K562 (cell line): ENCODE measurements around the gene KYAT1. TPM values are rescaled to one million over a fixed set of nuclear protein-coding genes. Genes with fewer than 3 reads are reported as not detected.

Experiments
- ATAC-seq: fragments of 200-7000 bp; cut with Tn5 transposase; 3 replicates; pipeline ENCODE4 v1.9.1; 2020; ENCODE audit warnings: moderate library complexity
- BruUV-seq: library from RNA; stranded (reverse); fragments of 400-500 nt; replicated peaks from 2 replicates; lab custom pipeline; 2021; lab: Mats Ljungman, UMichigan
- CTCF ChIA-PET: fragments of 300-600 bp; formaldehyde crosslinking; extraction: SDS; loops from one replicate; lab custom pipeline; 2021; ENCODE audit warnings: low intra/inter-chr PET ratio; lab: Yijun Ruan, JAX
- POLR2A ChIA-PET: fragments of 300-600, 350-650 bp; sonication (Branson Sonifier 250); formaldehyde crosslinking; extraction: SDS; loops from one replicate; lab custom pipeline; 2021; ENCODE audit warnings: antibody characterized with exemption, inconsistent platforms; lab: Yijun Ruan, JAX
- DNase-seq, 4 experiments: peaks; one replicate each; pipeline versions ENCODE4 v3.0.0 to v3.0.0-alpha.2; 2011 to 2018; ENCODE audit warnings: low spot score in 3 of 4, mixed read lengths in 3 of 4; ENCODE audit errors: extremely low read depth in 1 of 4
- FAIRE-seq: peaks from 2 replicates; lab custom pipeline; 2011; peaks lifted over from hg19 to GRCh38; lab: Jason Lieb, UNC
- H2AFZ ChIP-seq: 2 replicates; pipeline ENCODE4 v1.6.0; 2011; ENCODE audit warnings: low read depth, low read length, control low read depth, inconsistent platforms
- H3K27ac ChIP-seq: fragments of 200-600 bp; 3 replicates; pipeline ENCODE4 v1.8.0; 2011; ENCODE audit warnings: low read depth, mild to moderate bottlenecking, control low read depth, inconsistent platforms, low read length, moderate library complexity, mixed read lengths; ENCODE audit errors: extremely low read depth
- H3K27me3 ChIP-seq, 2 experiments: fragments of 300-600 bp in 1 of 2; 2 replicates in 1 of 2; 3 replicates in 1 of 2; pipeline versions ENCODE4 v1.6.0 to v1.8.0; 2011; ENCODE audit warnings: inconsistent platforms in 2 of 2, low read length in 2 of 2, mild to moderate bottlenecking in 1 of 2, mixed read lengths in 1 of 2, moderate library complexity in 1 of 2; ENCODE audit not compliant: control insufficient read depth in 2 of 2, insufficient read depth in 2 of 2
- H3K36me3 ChIP-seq: fragments of 300-600 bp; 3 replicates; pipeline ENCODE4 v1.8.0; 2011; ENCODE audit warnings: mild to moderate bottlenecking, low read length, inconsistent platforms; ENCODE audit not compliant: control insufficient read depth, insufficient read depth
- H3K4me1 ChIP-seq, 2 experiments: fragments of 200-600 bp in 1 of 2; replicated peaks in 1 of 2; 2 replicates in 1 of 2; 3 replicates in 1 of 2; pipeline versions ENCODE4 v1.5.1 to v1.8.0; 2011; ENCODE audit warnings: inconsistent platforms in 2 of 2, low read length in 2 of 2, mild to moderate bottlenecking in 1 of 2, mixed read lengths in 1 of 2, moderate library complexity in 1 of 2; ENCODE audit not compliant: control insufficient read depth in 2 of 2, insufficient read depth in 2 of 2
- H3K4me2 ChIP-seq: 2 replicates; pipeline ENCODE4 v1.6.1; 2011; ENCODE audit warnings: low read length, control low read depth, inconsistent platforms, mixed read lengths; ENCODE audit not compliant: insufficient read depth
- H3K4me3 ChIP-seq: fragments of 200-600 bp; sonication (generic), shearing (Covaris generic); 2 replicates; pipeline ENCODE4 v1.5.1; 2016; ENCODE audit warnings: control low read depth, inconsistent platforms
- H3K79me2 ChIP-seq: fragments of 200-600 bp; 3 replicates; pipeline ENCODE4 v1.8.0; 2011; ENCODE audit warnings: low read length, inconsistent platforms; ENCODE audit not compliant: control insufficient read depth, insufficient read depth
- H3K9ac ChIP-seq, 2 experiments: 2 replicates each; pipeline versions ENCODE4 v1.6.0 to v1.6.1; 2011; ENCODE audit warnings: low read depth in 2 of 2, low read length in 2 of 2, control low read depth in 1 of 2, inconsistent platforms in 1 of 2, mild to moderate bottlenecking in 1 of 2, mixed read lengths in 1 of 2; ENCODE audit not compliant: insufficient read depth in 1 of 2
- H3K9me1 ChIP-seq: one replicate; pipeline ENCODE4 v1.6.0; 2011; ENCODE audit warnings: inconsistent platforms, mild to moderate bottlenecking, low read length, moderate library complexity; ENCODE audit not compliant: control insufficient read depth, insufficient read depth
- H3K9me3 ChIP-seq: replicated peaks from 2 replicates; pipeline ENCODE4 v1.5.1; 2011; ENCODE audit warnings: low read depth, low read length, inconsistent platforms; ENCODE audit not compliant: control insufficient read depth, insufficient read depth
- H4K20me1 ChIP-seq: replicated peaks from 2 replicates; pipeline ENCODE4 v1.6.1; 2011; ENCODE audit warnings: low read length, inconsistent platforms, mixed read lengths; ENCODE audit not compliant: control insufficient read depth, insufficient read depth
- AFF1 ChIP-seq, 2 experiments: fragments of 450-650 bp; IDR thresholded peaks; 2 replicates each; pipeline ENCODE4 v1.6.1; 2018; ENCODE audit warnings: mild to moderate bottlenecking in 2 of 2, low read depth in 1 of 2; ENCODE audit not compliant: partially characterized antibody in 2 of 2
- ARID2 ChIP-seq: fragments of 450-650 bp; IDR thresholded peaks from 2 replicates; pipeline ENCODE4 v1.6.1; 2017; ENCODE audit warnings: antibody characterized with exemption, mild to moderate bottlenecking
- NFATC3 ChIP-seq: fragments of 450-650 bp; IDR thresholded peaks from 2 replicates; pipeline ENCODE4 v1.6.1; 2017; ENCODE audit warnings: mild to moderate bottlenecking
- PURB ChIP-seq: sonication (generic); formaldehyde crosslinking; IDR thresholded peaks from 2 replicates; pipeline ENCODE4 v1.9.0; 2021; ENCODE audit warnings: low read depth, mild to moderate bottlenecking, missing genetic modification reagents
- SOX6 ChIP-seq: fragments of 450-650 bp; IDR thresholded peaks from 2 replicates; pipeline ENCODE4 v1.6.1; 2014; ENCODE audit warnings: mild to moderate bottlenecking
- SP2 ChIP-seq: IDR thresholded peaks from 2 replicates; pipeline ENCODE4 v1.6.1; 2011; ENCODE audit warnings: mild to moderate bottlenecking, low read depth, low read length, moderate library complexity; ENCODE audit not compliant: poor library complexity, severe bottlenecking; ENCODE audit errors: extremely low read depth
- THAP12 ChIP-seq: fragments of 250-450 bp; sonication (Bioruptor Pico); IDR thresholded peaks from 2 replicates; pipeline ENCODE4 v1.9.0; 2021; ENCODE audit warnings: mild to moderate bottlenecking, inconsistent platforms
- ZNF436 ChIP-seq: fragments of 250-450, 450-650 bp; sonication (Bioruptor Pico); formaldehyde crosslinking; IDR thresholded peaks from 2 replicates; pipeline ENCODE4 v1.7.0; 2020; ENCODE audit warnings: mild to moderate bottlenecking
- WGBS: fragments of 100-300 bp; shearing (Covaris generic); methylation state at CpG from one replicate; pipeline ENCODE4 v1.1.6; 2016; ENCODE audit warnings: low coverage, mixed read lengths; ENCODE audit not compliant: insufficient coverage; ENCODE audit errors: missing lambda C conversion rate; 5-methylcytosine and 5-hydroxymethylcytosine counted together
- in situ Hi-C: fragments of 300-500 bp; cut with MboI; formaldehyde crosslinking; loops from 4 replicates; pipeline ENCODE4 v1.15.0; 2018; ENCODE audit warnings: inconsistent platforms, mixed read lengths
- intact Hi-C: fragments of 100-400 bp; cut with micrococcal nuclease; formaldehyde crosslinking; loops from 2 replicates; pipeline ENCODE4 v1.14.2; 2022
- polyA plus RNA-seq, 8 experiments: library from polyadenylated mRNA; depleted of rRNA in 4 of 8; stranded (reverse) in 5 of 8; unstranded in 3 of 8; fragments of >200 nt; fragmentation: Nextera tagmentation in 2 of 8; fragmentation: Illumina TruSeq in 1 of 8; extraction: Ambion mirVana in 2 of 8; extraction: Trizol in 1 of 8; gene quantifications; 2 replicates each; pipeline versions ENCODE4 v1.2.1 to v1.2.3, GENCODE V29; 2011 to 2014; ENCODE audit warnings: inconsistent platforms in 1 of 8, missing spikeins in 1 of 8
- total RNA-seq, 7 experiments: library from RNA; depleted of rRNA in 6 of 7; stranded (reverse); fragments of >200 nt in 6 of 7; fragmentation: Illumina TruSeq in 2 of 7; extraction: Trizol in 2 of 7; gene quantifications; 2 replicates each; pipeline versions ENCODE4 v1.2.1 to v1.2.3, GENCODE V29; 2011 to 2021; ENCODE audit warnings: low replicate concordance in 1 of 7
- TF ChIP-seq, protein P1 (sequence below), 2 experiments: fragments of 450-650 bp in 1 of 2; sonication (generic) in 1 of 2; formaldehyde crosslinking in 1 of 2; IDR thresholded peaks in 1 of 2; conservative IDR thresholded peaks in 1 of 2; 2 replicates each; pipeline versions ENCODE4 v1.6.1 to v1.8.1; 2016 to 2023; ENCODE audit warnings: mild to moderate bottlenecking in 2 of 2, moderate library complexity in 2 of 2, inconsistent platforms in 1 of 2, missing genetic modification reagents in 1 of 2
- TF ChIP-seq, protein P2 (sequence below): fragments of 450-650 bp; formaldehyde crosslinking; IDR thresholded peaks from 2 replicates; pipeline ENCODE4 v1.4.0; 2022; ENCODE audit warnings: missing genetic modification characterization

The KYAT1 gene
- total and polyA plus RNA-seq, 9 of the 15 experiments (the other 6 are each of a cell fraction or from before 2014, with no cell fraction given) = 6.4 to 16.8 (median 11.1) TPM

GRCh38 chr9:128906741-128907140 lies 25.0 kb upstream of the KYAT1 start:
- ChIA-PET POLR2A (interaction anchor here (1.0 kb wide), 1 partner anchor 13 kb away, joined by 3 read pairs; no protein-coding TSS in a partner anchor), CTCF (no interaction called here)
- no peaks in the 10 kb centered on the region for H3K27me3 ChIP-seq
- H3K4me1 ChIP-seq = peaks cover 4 to 37% of the 10 kb centered on the region in 2 experiments; a peak in 4 of 5 replicates
- no peaks in the 10 kb centered on the region for H3K9me3 ChIP-seq
- H4K20me1 ChIP-seq = no peaks in the 10 kb centered on the region; the same call in none of the 2 replicates
- H3K27ac ChIP-seq = no peak overlapping the region
- FAIRE-seq = no peak
- H3K4me3 ChIP-seq = no peak overlapping the region
- no peak overlapping the region for H3K4me2 ChIP-seq
- DNase-seq = peak in 1 of 4 experiments; percentile 23
- peak overlapping the region in 1 of 2 experiments; percentile 36; a peak in 1 of 4 replicates for H3K9ac ChIP-seq
- H2AFZ ChIP-seq = no peak overlapping the region
- in situ Hi-C loops = no loop called here
- H3K9me1 ChIP-seq = no peaks in the 10 kb centered on the region
- BruUV-seq = no TSS peak
- intact Hi-C loops = no loop called here
- H3K79me2 ChIP-seq = 0 out of 3 replicates have a peak, but pooled peaks cover 2% of the 10 kb centered on the region
- WGBS = 26% methylated on average over 2 of the region's 2 CpGs
- ATAC-seq = no peak
- peaks cover 42% of the 10 kb centered on the region; the same call in 2 of the 3 replicates for H3K36me3 ChIP-seq
- no peak for TF ChIP-seq SP2
- no peak for TF ChIP-seq ARID2
- TF ChIP-seq, protein P1, sequence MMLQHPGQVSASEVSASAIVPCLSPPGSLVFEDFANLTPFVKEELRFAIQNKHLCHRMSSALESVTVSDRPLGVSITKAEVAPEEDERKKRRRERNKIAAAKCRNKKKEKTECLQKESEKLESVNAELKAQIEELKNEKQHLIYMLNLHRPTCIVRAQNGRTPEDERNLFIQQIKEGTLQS (IDR thresholded peaks at IDR 0.05) = no peak
- TF ChIP-seq, protein P1 (CRISPR knock-in tag; conservative IDR thresholded peaks at IDR 0.05) = no peak
- TF ChIP-seq ZNF436 = no peak
- TF ChIP-seq, protein P2, sequence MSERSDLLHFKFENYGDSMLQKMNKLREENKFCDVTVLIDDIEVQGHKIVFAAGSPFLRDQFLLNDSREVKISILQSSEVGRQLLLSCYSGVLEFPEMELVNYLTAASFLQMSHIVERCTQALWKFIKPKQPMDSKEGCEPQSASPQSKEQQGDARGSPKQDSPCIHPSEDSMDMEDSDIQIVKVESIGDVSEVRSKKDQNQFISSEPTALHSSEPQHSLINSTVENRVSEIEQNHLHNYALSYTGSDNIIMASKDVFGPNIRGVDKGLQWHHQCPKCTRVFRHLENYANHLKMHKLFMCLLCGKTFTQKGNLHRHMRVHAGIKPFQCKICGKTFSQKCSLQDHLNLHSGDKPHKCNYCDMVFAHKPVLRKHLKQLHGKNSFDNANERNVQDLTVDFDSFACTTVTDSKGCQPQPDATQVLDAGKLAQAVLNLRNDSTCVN (CRISPR knock-in tag) = no peak
- TF ChIP-seq AFF1 (IDR thresholded peaks at IDR 0.05; ENCODE audit: low read depth in 1 of 2, partially characterized antibody in 2 of 2) = no peak
- no peak for TF ChIP-seq PURB (CRISPR knock-in tag)
- no peak for TF ChIP-seq THAP12 (CRISPR knock-in tag)
- no peak for TF ChIP-seq SOX6
- no peak for TF ChIP-seq NFATC3
